Esophagus squamous epithelium (tissue), 5 donors: ENCODE measurements around the gene NPPA. TPM values are rescaled to one million over a fixed set of nuclear protein-coding genes. Genes with fewer than 3 reads are reported as not detected.

Experiments used
- DNase-seq: peaks from one replicate; lab custom pipeline; 2025; lab: John Stamatoyannopoulos, UW
- H3K27ac ChIP-seq, 4 donors: fragments of 200-600 bp; sonication (generic); one replicate each; pipeline ENCODE4 v1.5.1; 2016 to 2019; ENCODE audit warnings: mild to moderate bottlenecking in 1 of 4
- H3K27me3 ChIP-seq, 4 donors: fragments of 200-600 bp; sonication (generic); 1 replicate in 3 of 4; 2 replicates in 1 of 4; pipeline versions ENCODE4 v1.5.1 to v1.6.0; 2017 to 2021; ENCODE audit warnings: antibody characterized with exemption in 1 of 4
- H3K36me3 ChIP-seq, 3 donors: fragments of 200-600 bp; sonication (generic); one replicate each; pipeline ENCODE4 v1.5.1; 2016 to 2019
- H3K4me1 ChIP-seq, 3 donors: fragments of 200-600 bp; sonication (generic); one replicate each; pipeline ENCODE4 v1.5.1; 2017 to 2019
- H3K4me3 ChIP-seq, 4 donors: fragments of 200-600 bp; sonication (generic); 1 replicate in 3 of 4; 2 replicates in 1 of 4; pipeline ENCODE4 v1.5.1; 2016 to 2019; ENCODE audit warnings: mild to moderate bottlenecking in 2 of 4, moderate library complexity in 1 of 4
- H3K9me3 ChIP-seq, 3 donors: fragments of 200-600 bp; sonication (generic); one replicate each; pipeline ENCODE4 v1.5.1; 2016 to 2019
- CTCF ChIP-seq, 6 experiments: fragments of 450-650 bp in 4 of 6; fragments of 200-600 bp in 2 of 6; sonication (generic) in 2 of 6; IDR thresholded peaks; one replicate each; pipeline ENCODE4 v1.5.1; 2016 to 2019; ENCODE audit warnings: antibody characterized with exemption in 6 of 6, mild to moderate bottlenecking in 4 of 6, moderate library complexity in 4 of 6
- POLR2A ChIP-seq, 4 donors: fragments of 450-650 bp; IDR thresholded peaks; one replicate each; pipeline ENCODE4 v1.6.1; 2017; ENCODE audit warnings: antibody characterized with exemption in 4 of 4, mild to moderate bottlenecking in 4 of 4, moderate library complexity in 3 of 4
- WGBS, 2 donors: methylation state at CpG; one replicate each; pipeline ENCODE4 v1.1.5; 2018; 5-methylcytosine and 5-hydroxymethylcytosine counted together
- intact Hi-C: fragments of 100-400 bp; cut with DNase I; formaldehyde crosslinking; loops from one replicate; pipeline ENCODE4 v1.15.0; 2022
- total RNA-seq, 4 donors: library from RNA; depleted of rRNA; stranded (reverse); fragments of >200 nt; gene quantifications; one replicate each; pipeline ENCODE4 v1.1.0, GENCODE V29; 2016
- donor health status: DM: yes; HTN: yes; CAD: no.

The NPPA gene
- total RNA-seq, 4 donors from 2014 or later, result not detected

- peak overlapping the region in 1 of 4 donors; percentile 36 for H3K27ac ChIP-seq
- H3K36me3 ChIP-seq, result no peaks in the 10 kb centered on the region
- no peak for DNase-seq
- H3K4me3 ChIP-seq, result no peak overlapping the region
- H3K9me3 ChIP-seq, result no peaks in the 10 kb centered on the region
- H3K27me3 ChIP-seq, result peaks cover 0 to 81% (median 0%) of the 10 kb centered on the region in 4 donors
- no peaks in the 10 kb centered on the region for H3K4me1 ChIP-seq
- intact Hi-C loops, result no loop called here
- WGBS, 2 donors, result 38 to 40% methylated on average over 7 of the region's 10 CpGs
- TF ChIP-seq CTCF (IDR thresholded peaks at IDR 0.05), result no peak
Observed at GRCh38 chr1:11874258-11874562, 26.6 kb upstream of the NPPA start.

GRCh38 chr1:11873395-11874257 lies 26.0 kb upstream of the NPPA start:
- Histone ChIP-seq H3K27ac (no peak overlapping the region), H3K9me3 (no peaks in the 10 kb centered on the region), H3K4me3 (no peak overlapping the region), H3K36me3 (no peaks in the 10 kb centered on the region), H3K4me1 (no peaks in the 10 kb centered on the region), H3K27me3 (peaks cover 0 to 75% (median 0%) of the 10 kb centered on the region in 4 donors)
- 56 to 58% methylated on average over 8 to 13 of the region's 14 CpGs for WGBS, 2 donors
- intact Hi-C loops, result no loop called here
- no peak for DNase-seq
- no peak for TF ChIP-seq POLR2A (IDR thresholded peaks at IDR 0.05)
- TF ChIP-seq CTCF (IDR thresholded peaks at IDR 0.05), result no peak

- TF ChIP-seq CTCF (IDR thresholded peaks at IDR 0.05) (no peak), POLR2A (IDR thresholded peaks at IDR 0.05) (no peak)
- H3K27ac ChIP-seq, result no peak overlapping the region
- peaks cover 0 to 65% (median 0%) of the 10 kb centered on the region in 4 donors for H3K27me3 ChIP-seq
- no peak for DNase-seq
- WGBS, 2 donors, result 39 to 61% methylated on average over 7 of the region's 7 CpGs
- intact Hi-C loops, result no loop called here
- no peaks in the 10 kb centered on the region for H3K9me3 ChIP-seq
- H3K4me3 ChIP-seq, result no peak overlapping the region
- no peaks in the 10 kb centered on the region for H3K36me3 ChIP-seq
- H3K4me1 ChIP-seq, result no peaks in the 10 kb centered on the region
Observed at GRCh38 chr1:11872545-11872944, 25.0 kb upstream of the NPPA start.

- no peaks in the 10 kb centered on the region for H3K9me3 ChIP-seq
- H3K27me3 ChIP-seq, result peaks cover 0 to 53% (median 0%) of the 10 kb centered on the region in 4 donors
- intact Hi-C loops, result no loop called here
- DNase-seq, result no peak
- WGBS, 2 donors, result 33 to 80% methylated on average over 1 of the region's 5 CpGs
- no peaks in the 10 kb centered on the region for H3K36me3 ChIP-seq
- TF ChIP-seq CTCF (IDR thresholded peaks at IDR 0.05) (no peak), POLR2A (IDR thresholded peaks at IDR 0.05) (no peak)
- H3K4me1 ChIP-seq, result no peaks in the 10 kb centered on the region
- no peak overlapping the region for H3K4me3 ChIP-seq
- H3K27ac ChIP-seq, result no peak overlapping the region
Observed at GRCh38 chr1:11869650-11870207, 22.1 kb upstream of the NPPA start.

- WGBS, 2 donors, result 76 to 86% methylated on average over 3 of the region's 3 CpGs
- no peak overlapping the region for H3K27ac ChIP-seq
- H3K4me1 ChIP-seq, result no peaks in the 10 kb centered on the region
- no peak for TF ChIP-seq CTCF (IDR thresholded peaks at IDR 0.05)
- TF ChIP-seq POLR2A (IDR thresholded peaks at IDR 0.05), result no peak
- intact Hi-C loops, result no loop called here
- DNase-seq, result no peak
- peaks cover 0 to 52% (median 0%) of the 10 kb centered on the region in 4 donors for H3K27me3 ChIP-seq
- H3K4me3 ChIP-seq, result no peak overlapping the region
- H3K36me3 ChIP-seq, result no peaks in the 10 kb centered on the region
- no peaks in the 10 kb centered on the region for H3K9me3 ChIP-seq
Observed at GRCh38 chr1:11869104-11869503, 21.5 kb upstream of the NPPA start.
